Endodermal cell (in vitro differentiated cells): ENCODE results near the gene MGAT4A. TPM values are rescaled to one million over a fixed set of nuclear protein-coding genes. Genes with fewer than 3 reads are reported as not detected.
"Not testable (repeated sequence)": the region's sequence is repeated elsewhere in the genome, so short reads cannot be mapped to it uniquely, and the experiment has no call there.

Source experiments
- DNase-seq: peaks from one replicate; pipeline ENCODE4 v3.0.0-alpha.2; 2017
- H3K27ac ChIP-seq: 2 replicates; pipeline ENCODE4 v1.5.1; 2013; ENCODE audit warnings: mild to moderate bottlenecking, low read depth, low read length, moderate library complexity
- H3K27me3 ChIP-seq: 2 replicates; pipeline ENCODE4 v1.6.1; 2013; ENCODE audit warnings: mild to moderate bottlenecking, low read length, moderate library complexity; ENCODE audit not compliant: insufficient read depth, control insufficient read depth, poor library complexity, severe bottlenecking
- H3K36me3 ChIP-seq: 2 replicates; pipeline ENCODE4 v1.7.0; 2013; ENCODE audit warnings: mild to moderate bottlenecking, low read length, moderate library complexity; ENCODE audit not compliant: control insufficient read depth, insufficient read depth
- H3K4me1 ChIP-seq: one replicate; pipeline ENCODE4 v1.7.0; 2013; ENCODE audit warnings: low read length; ENCODE audit not compliant: control insufficient read depth, insufficient read depth
- H3K4me3 ChIP-seq: 2 replicates; pipeline ENCODE4 v1.5.1; 2013; ENCODE audit warnings: mild to moderate bottlenecking, low read length, moderate library complexity
- H3K9ac ChIP-seq: 2 replicates; pipeline ENCODE4 v1.6.1; 2013; ENCODE audit warnings: mild to moderate bottlenecking, low read length, moderate library complexity; ENCODE audit not compliant: poor library complexity, severe bottlenecking; ENCODE audit errors: extremely low read depth
- H3K9me3 ChIP-seq: 2 replicates; pipeline ENCODE4 v1.6.1; 2013; ENCODE audit warnings: mild to moderate bottlenecking, low read length, moderate library complexity; ENCODE audit not compliant: control insufficient read depth
- H3K27ac Mint-ChIP-seq: 2 replicates; pipeline ENCODE4 v1.8.0; 2020; ENCODE audit warnings: mixed read lengths
- H3K27me3 Mint-ChIP-seq: 2 replicates; pipeline ENCODE4 v1.8.0; 2021; ENCODE audit warnings: mild to moderate bottlenecking, mixed read lengths; ENCODE audit not compliant: insufficient read depth
- H3K36me3 Mint-ChIP-seq: 2 replicates; pipeline ENCODE4 v1.8.0; 2020; ENCODE audit warnings: low read depth, mixed read lengths
- H3K4me1 Mint-ChIP-seq: 2 replicates; pipeline ENCODE4 v1.8.0; 2020; ENCODE audit warnings: mixed read lengths
- H3K4me3 Mint-ChIP-seq: 2 replicates; pipeline ENCODE4 v1.8.0; 2020; ENCODE audit warnings: mild to moderate bottlenecking, moderate library complexity, mixed read lengths
- H3K9me3 Mint-ChIP-seq: 2 replicates; pipeline ENCODE4 v1.8.0; 2020; ENCODE audit warnings: mild to moderate bottlenecking, mixed read lengths
- CTCF ChIP-seq: fragments of 200-600 bp; sonication (generic); conservative IDR thresholded peaks from 2 replicates; pipeline ENCODE4 v1.5.0; 2021; ENCODE audit warnings: antibody characterized with exemption, mild to moderate bottlenecking
- WGBS, 2 experiments: methylation state at CpG; one replicate each; pipeline versions ENCODE4 v1.1.5 to v1.1.7; 2013; ENCODE audit warnings: missing lambda C conversion rate in 2 of 2, mixed read lengths in 1 of 2; ENCODE audit not compliant: insufficient coverage in 1 of 2, insufficient read length in 1 of 2; 5-methylcytosine and 5-hydroxymethylcytosine counted together
- total RNA-seq, 2 donors: library from RNA; stranded (reverse); fragmentation: NEBNext Ultra II Directional in 1 of 2; extraction: Animal tissue kit (Norgen Biotek cat#: 25700) in 1 of 2; gene quantifications; 2 replicates in 1 of 2; 3 replicates in 1 of 2; pipeline ENCODE4 v1.2.1, GENCODE V29; 2021

MGAT4A gene
- total RNA-seq, 2 donors from 2014 or later: 8.2 to 11.1 TPM

GRCh38 chr2:98730707-98731040 is 258 bp downstream of the MGAT4A start:
- no peak overlapping the region for H3K27ac ChIP-seq
- no peak for TF ChIP-seq CTCF
- H3K36me3 ChIP-seq: no peaks in the 10 kb centered on the region
- no peaks in the 10 kb centered on the region for H3K9me3 ChIP-seq
- WGBS, 2 experiments: 0% methylated on average over 10 to 56 of the region's 56 CpGs
- peak overlapping the region; percentile 85 for H3K4me3 ChIP-seq
- no peak overlapping the region for H3K27ac Mint-ChIP-seq
- DNase-seq: peak; percentile 78
- H3K9ac ChIP-seq: no peak overlapping the region
- peaks cover 3% of the 10 kb centered on the region for H3K4me1 Mint-ChIP-seq
- no peaks in the 10 kb centered on the region for H3K36me3 Mint-ChIP-seq
- H3K27me3 ChIP-seq: peaks cover 62% of the 10 kb centered on the region
- peak overlapping the region; percentile 53 for H3K4me3 Mint-ChIP-seq
- peaks cover 59% of the 10 kb centered on the region for H3K27me3 Mint-ChIP-seq
- no peaks in the 10 kb centered on the region for H3K4me1 ChIP-seq
- no peaks in the 10 kb centered on the region for H3K9me3 Mint-ChIP-seq

GRCh38 chr2:98730053-98730706 is 752 bp downstream of the MGAT4A start:
- no peaks in the 10 kb centered on the region for H3K36me3 ChIP-seq
- peaks cover 62% of the 10 kb centered on the region for H3K27me3 ChIP-seq
- Mint-ChIP-seq H3K27ac (no peak overlapping the region), H3K36me3 (no peaks in the 10 kb centered on the region), H3K4me1 (peaks cover 3% of the 10 kb centered on the region), H3K9me3 (no peaks in the 10 kb centered on the region), H3K27me3 (peaks cover 59% of the 10 kb centered on the region), H3K4me3 (peak overlapping the region; percentile 53)
- no peak for TF ChIP-seq CTCF
- no peaks in the 10 kb centered on the region for H3K9me3 ChIP-seq
- 6% methylated on average over 24 to 45 of the region's 45 CpGs for WGBS, 2 experiments
- H3K4me1 ChIP-seq: no peaks in the 10 kb centered on the region
- no peak overlapping the region for H3K27ac ChIP-seq
- no peak overlapping the region for H3K9ac ChIP-seq
- H3K4me3 ChIP-seq: peak overlapping the region; percentile 85
- peak; percentile 69 for DNase-seq

GRCh38 chr2:98729652-98730051 is 1.3 kb downstream of the MGAT4A start:
- Mint-ChIP-seq H3K27ac (no peak overlapping the region), H3K4me1 (peaks cover 4% of the 10 kb centered on the region), H3K4me3 (peak overlapping the region; percentile 53), H3K27me3 (peaks cover 59% of the 10 kb centered on the region), H3K9me3 (no peaks in the 10 kb centered on the region), H3K36me3 (no peaks in the 10 kb centered on the region)
- TF ChIP-seq CTCF: no peak
- Histone ChIP-seq H3K27me3 (peaks cover 59% of the 10 kb centered on the region), H3K9me3 (no peaks in the 10 kb centered on the region), H3K27ac (no peak overlapping the region), H3K4me3 (peak overlapping the region; percentile 85), H3K4me1 (no peaks in the 10 kb centered on the region), H3K9ac (no peak overlapping the region), H3K36me3 (no peaks in the 10 kb centered on the region)
- DNase-seq: no peak
- WGBS, 2 experiments: 76 to 82% methylated on average over 10 of the region's 10 CpGs

GRCh38 chr2:98728088-98728718 is 2.7 kb downstream of the MGAT4A start:
- H3K27me3 Mint-ChIP-seq: peaks cover 48% of the 10 kb centered on the region
- H3K27ac Mint-ChIP-seq, H3K9me3 Mint-ChIP-seq, H3K9me3 ChIP-seq, H3K4me1 ChIP-seq, H3K4me3 ChIP-seq, DNase-seq, H3K36me3 ChIP-seq, H3K36me3 Mint-ChIP-seq, H3K9ac ChIP-seq, H3K4me3 Mint-ChIP-seq, H3K27ac ChIP-seq, H3K4me1 Mint-ChIP-seq: not testable (repeated sequence)
- 95 to 96% methylated on average over 4 to 5 of the region's 5 CpGs for WGBS, 2 experiments
- peaks cover 47% of the 10 kb centered on the region for H3K27me3 ChIP-seq
